IPS-11a (cell line): ENCODE measurements around the gene HIPK2.

Source experiments
- H3K4me3 ChIP-seq: one replicate; pipeline ENCODE4 v1.5.1; 2013; ENCODE audit warnings: low read depth, low read length, control low read depth

The HIPK2 gene

GRCh38 chr7:139783647-139784385 is 6.0 kb upstream of the HIPK2 start:
- H3K4me3 ChIP-seq: no peak overlapping the region

DNA sequence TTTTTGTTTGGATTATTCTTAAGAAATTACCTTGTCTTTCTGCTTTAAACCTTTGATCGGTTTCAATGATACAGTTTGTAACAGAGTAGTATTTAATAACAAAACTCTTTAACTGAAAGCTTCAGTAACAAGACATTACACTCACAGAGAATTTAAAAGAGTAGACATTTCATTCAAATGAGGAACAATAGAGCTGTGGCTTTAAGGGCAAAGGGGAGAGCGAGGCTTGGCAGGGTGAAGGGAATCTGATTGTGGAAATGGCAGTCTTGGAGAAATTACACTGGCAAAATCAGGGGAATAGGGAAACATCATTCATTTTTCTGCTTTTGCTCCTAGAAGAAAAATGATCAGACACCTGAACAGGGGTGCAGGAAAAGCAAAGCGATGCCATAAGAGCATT is 5.1 kb upstream of the HIPK2 start:
- no peak overlapping the region for H3K4me3 ChIP-seq

GRCh38 chr7:139777133-139777891 is 486 bp downstream of the HIPK2 start:
- H3K4me3 ChIP-seq: peak overlapping the region; percentile 73

GRCh38 chr7:139776486-139777132 is 1.2 kb downstream of the HIPK2 start:
- peak overlapping the region; percentile 73 for H3K4me3 ChIP-seq

DNA sequence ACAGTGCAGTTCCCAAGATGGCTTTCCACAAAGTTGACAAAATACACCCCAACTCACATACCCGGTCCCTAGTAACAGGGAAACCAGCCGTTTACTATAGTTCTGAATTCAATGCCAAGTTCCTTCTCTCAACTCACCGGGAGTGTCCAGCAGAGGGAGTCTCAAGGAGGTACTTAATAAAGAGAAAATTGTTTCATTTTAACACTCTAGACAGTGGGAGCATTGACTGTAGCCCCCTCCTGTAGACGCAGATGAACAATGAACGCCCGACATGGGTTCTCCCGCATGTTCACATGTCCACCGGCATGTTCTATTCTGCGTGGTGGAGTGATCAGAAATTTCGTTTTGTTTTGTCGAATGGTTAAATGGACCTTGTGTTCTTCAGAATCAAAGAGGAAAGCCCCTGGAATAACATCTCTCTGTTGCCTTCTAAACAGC is 1.9 kb downstream of the HIPK2 start:
- H3K4me3 ChIP-seq: no peak overlapping the region

- no peak overlapping the region for H3K4me3 ChIP-seq
Observed at GRCh38 chr7:139774376-139774775, 3.4 kb downstream of the HIPK2 start.

DNA sequence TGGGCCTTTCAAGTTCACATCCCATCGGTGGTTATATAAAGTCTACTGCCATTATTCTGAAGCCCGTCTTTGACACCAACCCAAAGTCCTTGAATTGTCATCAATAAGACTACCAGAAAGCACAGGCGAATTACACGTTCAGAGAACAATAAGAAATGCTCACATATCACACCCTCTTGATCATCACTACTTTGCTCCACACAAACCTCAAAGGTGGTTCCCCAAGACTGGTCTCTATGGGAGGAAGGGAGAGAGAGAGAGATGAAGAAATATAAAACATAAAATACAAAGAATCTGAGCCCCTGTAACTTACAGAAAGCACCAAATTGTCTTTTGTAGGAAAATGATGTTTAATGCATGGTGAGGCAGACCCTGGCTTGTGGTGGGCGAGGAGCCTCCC is 4.4 kb downstream of the HIPK2 start:
- no peak overlapping the region for H3K4me3 ChIP-seq

GRCh38 chr7:139772873-139773272 is 4.9 kb downstream of the HIPK2 start:
- no peak overlapping the region for H3K4me3 ChIP-seq

GRCh38 chr7:139772115-139772514 is 5.7 kb downstream of the HIPK2 start:
- no peak overlapping the region for H3K4me3 ChIP-seq

GRCh38 chr7:139771001-139771956 is 6.5 kb downstream of the HIPK2 start:
- no peak overlapping the region for H3K4me3 ChIP-seq

GRCh38 chr7:139769761-139770160 is 8.0 kb downstream of the HIPK2 start:
- H3K4me3 ChIP-seq: no peak overlapping the region

DNA sequence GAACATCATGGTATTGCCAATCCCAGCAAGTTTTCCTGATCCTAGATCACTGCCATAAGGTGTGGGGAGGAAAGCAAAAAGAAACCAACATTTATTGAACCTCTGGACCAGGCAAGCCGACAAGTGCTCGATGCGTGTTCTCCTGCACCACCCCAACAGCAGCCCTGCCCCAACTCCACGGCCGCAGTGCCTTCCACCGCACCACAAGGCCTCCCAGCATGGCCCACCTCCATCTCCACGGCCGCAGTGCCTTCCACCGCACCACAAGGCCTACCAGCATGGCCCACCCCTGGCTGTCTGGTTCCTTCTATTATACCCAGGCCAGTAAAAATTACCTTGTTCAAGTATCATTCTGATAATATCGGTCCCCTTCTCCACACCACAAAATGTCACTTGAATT is 8.7 kb downstream of the HIPK2 start:
- no peak overlapping the region for H3K4me3 ChIP-seq

GRCh38 chr7:139768249-139768824 is 9.5 kb downstream of the HIPK2 start:
- H3K4me3 ChIP-seq: no peak overlapping the region

GRCh38 chr7:139767561-139767982 is 10.2 kb downstream of the HIPK2 start:
- no peak overlapping the region for H3K4me3 ChIP-seq

- H3K4me3 ChIP-seq: no peak overlapping the region
Observed at GRCh38 chr7:139765143-139765542, 12.7 kb downstream of the HIPK2 start.

GRCh38 chr7:139763330-139763729 is 14.5 kb downstream of the HIPK2 start:
- H3K4me3 ChIP-seq: no peak overlapping the region

DNA sequence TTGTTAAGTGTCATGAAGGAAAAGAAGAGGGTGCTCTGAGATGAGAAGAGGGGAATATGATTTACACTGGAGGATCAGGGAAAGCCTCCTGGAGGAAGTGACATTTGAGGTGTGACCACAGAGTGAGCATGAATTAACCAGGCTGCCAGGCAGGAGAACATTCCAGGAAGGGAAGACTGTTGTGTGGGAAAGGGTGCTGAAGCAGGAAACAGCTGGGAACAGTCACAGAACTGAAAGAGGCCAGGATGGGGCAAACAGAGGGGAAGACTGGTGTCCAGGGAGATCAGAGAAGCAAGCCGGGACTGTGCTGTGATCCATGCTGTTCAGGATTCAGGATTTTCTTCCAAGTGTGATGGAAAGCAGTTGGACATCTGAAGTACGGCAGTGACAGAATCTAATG is 14.9 kb downstream of the HIPK2 start:
- H3K4me3 ChIP-seq: no peak overlapping the region

DNA sequence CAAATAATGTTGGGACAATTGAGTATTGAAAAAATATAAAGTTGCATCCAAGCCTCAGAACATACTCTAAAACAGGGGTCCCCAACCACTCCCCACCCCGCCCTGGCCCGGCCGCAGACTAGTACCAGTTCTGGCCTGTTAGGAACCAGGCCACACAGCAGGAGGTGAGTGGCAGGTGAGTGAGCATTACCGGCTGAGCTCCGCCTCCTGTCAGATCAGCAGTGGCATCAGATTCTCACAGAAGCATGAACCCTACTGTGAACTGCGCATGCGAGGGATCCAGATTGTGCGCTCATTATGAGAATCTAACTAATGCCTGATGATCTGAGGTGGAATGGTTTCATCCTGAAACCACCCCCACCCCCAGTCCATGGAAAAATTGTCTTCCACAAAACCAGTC is 19.4 kb downstream of the HIPK2 start:
- H3K4me3 ChIP-seq: no peak overlapping the region

GRCh38 chr7:139757968-139758367 is 19.8 kb downstream of the HIPK2 start:
- H3K4me3 ChIP-seq: no peak overlapping the region

DNA sequence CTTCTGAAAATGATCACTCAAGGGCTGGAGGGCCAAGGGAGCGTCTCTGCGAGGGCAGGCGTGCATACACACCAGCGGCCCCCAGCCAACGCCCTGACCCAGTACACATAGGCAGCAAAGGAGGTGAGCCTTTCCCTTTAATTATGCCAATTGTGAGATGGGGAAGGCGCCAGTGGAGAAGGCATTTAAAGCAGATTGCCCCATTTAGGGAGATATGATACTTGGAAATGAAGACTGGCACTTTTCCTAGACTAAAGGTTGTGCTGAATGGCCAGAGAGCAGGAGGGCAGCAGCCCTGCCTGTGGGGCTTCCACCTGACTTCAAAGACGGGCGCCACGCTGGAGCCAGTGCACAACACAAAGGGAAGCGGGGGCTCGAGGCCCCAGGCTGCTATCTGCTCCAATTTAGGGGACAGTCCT is 24.1 kb downstream of the HIPK2 start:
- H3K4me3 ChIP-seq: no peak overlapping the region
